Tibial nerve (tissue), 4 donors: ENCODE results near the gene RGS16. TPM values are rescaled to one million over a fixed set of nuclear protein-coding genes. Genes with fewer than 3 reads are reported as not detected.

Experiments used
- DNase-seq, 2 donors: peaks; one replicate each; pipeline ENCODE4 v3.0.0-alpha.2; 2019; ENCODE audit warnings: low spot score in 2 of 2
- H3K27ac ChIP-seq, 4 donors: fragments of 200-600 bp; sonication (generic) in 3 of 4; one replicate each; pipeline ENCODE4 v1.5.1; 2017 to 2019; ENCODE audit warnings: mild to moderate bottlenecking in 1 of 4
- H3K27me3 ChIP-seq, 2 donors: fragments of 200-600 bp; sonication (generic) in 1 of 2; one replicate each; pipeline versions ENCODE4 v1.5.1 to v1.6.0; 2017 to 2019
- H3K36me3 ChIP-seq, 3 donors: fragments of 200-600 bp; sonication (generic); one replicate each; pipeline ENCODE4 v1.5.1; 2018 to 2019
- H3K4me1 ChIP-seq, 4 donors: fragments of 200-600 bp; sonication (generic) in 3 of 4; one replicate each; pipeline ENCODE4 v1.5.1; 2017 to 2019
- H3K4me3 ChIP-seq, 4 donors: fragments of 200-600 bp; sonication (generic) in 3 of 4; one replicate each; pipeline ENCODE4 v1.5.1; 2017 to 2019; ENCODE audit warnings: mild to moderate bottlenecking in 1 of 4, moderate library complexity in 1 of 4
- H3K9me3 ChIP-seq, 4 donors: fragments of 200-600 bp; sonication (generic) in 3 of 4; one replicate each; pipeline ENCODE4 v1.5.1; 2017 to 2019
- EP300 ChIP-seq, 2 donors: sonication (generic); formaldehyde crosslinking; IDR thresholded peaks; one replicate each; pipeline ENCODE4 v1.6.1; 2017; ENCODE audit warnings: antibody characterized with exemption in 2 of 2, mild to moderate bottlenecking in 1 of 2
- POLR2A ChIP-seq, 2 donors: fragments of 450-650 bp; IDR thresholded peaks; one replicate each; pipeline ENCODE4 v1.6.1; 2017; ENCODE audit warnings: antibody characterized with exemption in 2 of 2, mild to moderate bottlenecking in 2 of 2, moderate library complexity in 2 of 2
- WGBS, 2 donors: methylation state at CpG; one replicate each; pipeline ENCODE4 v1.1.5; 2018; 5-methylcytosine and 5-hydroxymethylcytosine counted together
- total RNA-seq, 4 donors: library from RNA; depleted of rRNA; stranded (reverse); fragments of >200 nt; gene quantifications; one replicate each; pipeline ENCODE4 v1.1.0, GENCODE V29; 2016
- TF ChIP-seq, protein P1 (sequence below), 5 experiments: fragments of 200-600 bp in 3 of 5; fragments of 450-650 bp in 2 of 5; sonication (generic) in 3 of 5; IDR thresholded peaks; one replicate each; pipeline ENCODE4 v1.5.1; 2016 to 2019; ENCODE audit warnings: antibody characterized with exemption in 5 of 5, mild to moderate bottlenecking in 3 of 5, moderate library complexity in 2 of 5

Gene RGS16
- total RNA-seq, 4 donors from 2014 or later, result 0.78 to 2.1 (median 1.2) TPM

DNA sequence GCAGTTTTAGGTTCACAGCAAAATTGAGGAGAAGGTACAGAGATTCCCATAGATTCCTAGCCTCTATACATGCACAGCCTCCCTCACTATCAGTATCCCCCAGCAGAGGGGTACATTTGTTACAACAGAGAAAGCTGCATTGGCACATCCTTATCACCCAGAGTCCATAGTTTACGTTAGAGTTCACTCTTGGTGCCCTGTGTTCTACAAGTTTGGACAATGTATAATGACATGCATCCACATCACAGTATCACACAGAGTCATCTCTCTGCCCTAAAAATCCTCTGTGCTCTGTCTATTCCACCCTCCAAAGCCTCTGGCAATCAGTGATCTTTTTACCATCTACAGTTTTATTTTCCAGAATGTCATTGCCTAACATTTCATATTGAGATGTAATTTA, 22.3 kb upstream of the RGS16 start:
- H3K4me3 ChIP-seq, result no peak overlapping the region
- no peaks in the 10 kb centered on the region for H3K9me3 ChIP-seq
- H3K36me3 ChIP-seq, result no peaks in the 10 kb centered on the region
- H3K27me3 ChIP-seq, result no peaks in the 10 kb centered on the region
- DNase-seq, result no peak
- H3K4me1 ChIP-seq, result peaks cover 0 to 26% (median 3%) of the 10 kb centered on the region in 4 donors
- TF ChIP-seq EP300 (IDR thresholded peaks at IDR 0.05), result no peak
- no peak for TF ChIP-seq POLR2A (IDR thresholded peaks at IDR 0.05)
- TF ChIP-seq, protein P1, sequence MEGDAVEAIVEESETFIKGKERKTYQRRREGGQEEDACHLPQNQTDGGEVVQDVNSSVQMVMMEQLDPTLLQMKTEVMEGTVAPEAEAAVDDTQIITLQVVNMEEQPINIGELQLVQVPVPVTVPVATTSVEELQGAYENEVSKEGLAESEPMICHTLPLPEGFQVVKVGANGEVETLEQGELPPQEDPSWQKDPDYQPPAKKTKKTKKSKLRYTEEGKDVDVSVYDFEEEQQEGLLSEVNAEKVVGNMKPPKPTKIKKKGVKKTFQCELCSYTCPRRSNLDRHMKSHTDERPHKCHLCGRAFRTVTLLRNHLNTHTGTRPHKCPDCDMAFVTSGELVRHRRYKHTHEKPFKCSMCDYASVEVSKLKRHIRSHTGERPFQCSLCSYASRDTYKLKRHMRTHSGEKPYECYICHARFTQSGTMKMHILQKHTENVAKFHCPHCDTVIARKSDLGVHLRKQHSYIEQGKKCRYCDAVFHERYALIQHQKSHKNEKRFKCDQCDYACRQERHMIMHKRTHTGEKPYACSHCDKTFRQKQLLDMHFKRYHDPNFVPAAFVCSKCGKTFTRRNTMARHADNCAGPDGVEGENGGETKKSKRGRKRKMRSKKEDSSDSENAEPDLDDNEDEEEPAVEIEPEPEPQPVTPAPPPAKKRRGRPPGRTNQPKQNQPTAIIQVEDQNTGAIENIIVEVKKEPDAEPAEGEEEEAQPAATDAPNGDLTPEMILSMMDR (IDR thresholded peaks at IDR 0.05), result no peak
- H3K27ac ChIP-seq, result no peak overlapping the region
- 77 to 86% methylated on average over 1 of the region's 1 CpG for WGBS, 2 donors

DNA sequence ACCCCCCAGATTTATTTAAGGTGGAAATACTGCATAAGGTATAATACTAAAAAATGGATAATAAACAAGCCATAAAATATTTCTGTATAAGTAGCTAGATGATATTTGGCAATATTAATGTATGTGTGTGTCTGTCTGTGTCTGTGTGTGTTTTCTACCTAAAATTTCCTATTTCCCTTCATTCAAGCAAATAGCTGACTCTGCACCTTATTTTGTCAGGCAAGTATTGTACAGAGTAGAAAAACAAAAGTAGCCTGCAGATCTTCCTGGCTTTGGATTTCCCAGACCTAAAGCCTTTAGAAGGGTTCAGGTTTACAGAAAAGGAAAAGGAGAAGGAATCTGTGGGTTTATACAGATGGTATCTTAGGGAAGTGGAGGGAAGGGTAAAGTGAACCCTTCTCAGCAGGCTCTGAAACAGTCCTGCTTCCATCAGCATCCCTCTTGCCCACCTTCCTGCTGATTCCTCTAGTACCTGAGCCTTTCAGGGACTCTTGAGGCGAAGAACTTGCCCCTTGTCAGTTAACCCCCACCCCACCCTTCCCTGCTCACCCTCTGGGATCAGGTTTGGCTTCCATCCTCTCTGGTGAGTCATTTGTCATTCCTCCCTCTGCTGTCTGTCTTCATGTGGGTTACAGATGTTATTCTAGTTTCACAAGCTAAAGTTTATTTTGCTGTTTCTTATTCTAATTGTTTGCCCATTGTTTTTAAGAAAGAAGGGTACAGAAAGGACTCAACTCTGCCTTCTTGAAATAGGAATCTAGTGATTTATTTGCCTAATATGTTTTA, 21.7 kb upstream of the RGS16 start:
- Histone ChIP-seq H3K9me3 (no peaks in the 10 kb centered on the region), H3K4me1 (peaks cover 0 to 26% (median 3%) of the 10 kb centered on the region in 4 donors), H3K36me3 (no peaks in the 10 kb centered on the region), H3K27ac (no peak overlapping the region), H3K4me3 (no peak overlapping the region), H3K27me3 (no peaks in the 10 kb centered on the region)
- TF ChIP-seq, protein P1 (IDR thresholded peaks at IDR 0.05), result no peak
- no peak for TF ChIP-seq POLR2A (IDR thresholded peaks at IDR 0.05)
- TF ChIP-seq EP300 (IDR thresholded peaks at IDR 0.05), result no peak
- no peak for DNase-seq
- 35 to 64% methylated on average over 1 of the region's 1 CpG for WGBS, 2 donors

DNA sequence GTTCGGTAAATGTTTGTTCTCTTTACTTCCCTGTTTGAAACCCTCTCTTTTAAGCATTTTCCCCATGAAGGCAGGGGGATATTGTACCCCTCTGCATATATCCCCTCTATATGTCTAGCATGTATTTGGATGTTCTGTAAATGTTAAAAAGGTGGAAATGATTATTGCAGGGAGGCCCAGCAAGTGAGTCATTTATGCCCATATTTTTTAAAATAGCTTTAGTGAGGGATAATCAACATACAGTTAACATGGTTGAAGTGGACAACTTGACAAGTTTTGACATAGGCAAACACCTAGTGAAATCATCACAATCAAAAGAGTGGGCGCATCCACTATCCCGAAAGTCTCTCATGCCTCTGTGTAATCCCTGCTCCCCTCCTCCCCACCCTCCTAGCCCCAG, 20.8 kb upstream of the RGS16 start:
- no peak overlapping the region for H3K4me3 ChIP-seq
- no peaks in the 10 kb centered on the region for H3K36me3 ChIP-seq
- WGBS, 2 donors, result 82% methylated on average over 3 of the region's 3 CpGs
- no peaks in the 10 kb centered on the region for H3K27me3 ChIP-seq
- no peaks in the 10 kb centered on the region for H3K9me3 ChIP-seq
- TF ChIP-seq, protein P1 (IDR thresholded peaks at IDR 0.05), result no peak
- H3K27ac ChIP-seq, result no peak overlapping the region
- H3K4me1 ChIP-seq, result peaks cover 0 to 26% (median 3%) of the 10 kb centered on the region in 4 donors
- DNase-seq, result no peak

DNA sequence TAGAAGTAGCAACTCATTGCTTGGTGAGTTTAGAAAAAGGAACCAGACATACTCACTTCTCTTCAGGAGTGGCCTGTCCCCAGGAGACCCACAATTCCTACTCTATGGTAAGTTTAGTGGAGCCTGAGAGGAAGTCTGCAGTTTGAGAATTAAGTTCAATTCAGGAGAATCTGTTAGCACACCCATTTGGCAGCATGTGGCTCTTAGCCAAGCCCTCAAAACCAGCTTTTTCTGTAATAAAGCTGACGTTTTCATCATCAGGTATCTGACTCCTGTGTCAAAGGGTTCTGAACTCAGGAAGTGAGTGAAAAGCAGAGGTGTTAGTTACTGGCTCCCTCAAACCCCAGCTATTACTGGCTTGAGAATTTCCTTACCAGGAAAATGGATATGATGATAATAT, 20.4 kb upstream of the RGS16 start:
- H3K27me3 ChIP-seq, result no peaks in the 10 kb centered on the region
- TF ChIP-seq POLR2A (IDR thresholded peaks at IDR 0.05), result no peak
- TF ChIP-seq EP300 (IDR thresholded peaks at IDR 0.05), result no peak
- TF ChIP-seq, protein P1 (IDR thresholded peaks at IDR 0.05), result no peak
- peaks cover 0 to 26% (median 3%) of the 10 kb centered on the region in 4 donors for H3K4me1 ChIP-seq
- 28 to 30% methylated on average over 1 of the region's 1 CpG for WGBS, 2 donors
- no peaks in the 10 kb centered on the region for H3K36me3 ChIP-seq
- no peak overlapping the region for H3K4me3 ChIP-seq
- DNase-seq, result no peak
- no peaks in the 10 kb centered on the region for H3K9me3 ChIP-seq
- no peak overlapping the region for H3K27ac ChIP-seq

DNA sequence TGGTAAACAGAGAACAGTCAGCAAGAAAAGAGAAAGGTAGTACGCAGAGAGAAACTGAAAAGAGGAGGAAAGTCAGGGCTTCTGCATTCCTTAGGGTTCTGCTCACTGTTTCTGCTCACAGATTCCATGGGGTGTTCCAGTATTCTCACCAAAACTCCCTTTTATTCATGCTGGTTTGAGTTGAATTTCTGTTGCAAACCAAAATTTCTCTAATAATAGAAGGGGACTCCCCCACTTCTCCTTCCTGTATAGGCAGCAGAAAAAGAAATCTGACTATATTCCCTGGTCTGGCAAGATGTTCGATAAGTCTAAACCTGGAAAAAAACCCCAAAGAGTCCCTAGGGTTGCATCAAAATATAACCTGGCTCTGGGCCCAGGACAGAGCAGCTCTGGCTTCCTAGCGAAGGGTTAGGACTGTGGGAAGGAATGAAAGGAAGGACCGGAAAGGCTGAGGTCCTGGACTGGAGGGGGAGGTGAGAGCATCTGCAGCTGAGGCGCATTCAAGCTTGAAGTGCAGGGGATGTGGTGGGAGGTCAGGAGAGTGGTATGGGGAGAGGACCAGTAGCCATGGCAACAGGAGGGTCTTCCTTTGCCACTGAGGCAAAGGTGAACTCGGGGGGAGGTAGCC, 18.8 kb upstream of the RGS16 start:
- H3K4me3 ChIP-seq, result no peak overlapping the region
- H3K36me3 ChIP-seq, result no peaks in the 10 kb centered on the region
- WGBS, 2 donors, result 43 to 49% methylated on average over 6 of the region's 6 CpGs
- no peak for DNase-seq
- no peak for TF ChIP-seq EP300 (IDR thresholded peaks at IDR 0.05)
- TF ChIP-seq POLR2A (IDR thresholded peaks at IDR 0.05), result no peak
- TF ChIP-seq, protein P1 (IDR thresholded peaks at IDR 0.05), result no peak
- H3K27ac ChIP-seq, result peak overlapping the region in 2 of 4 donors; percentile 11 to 34
- no peaks in the 10 kb centered on the region for H3K27me3 ChIP-seq
- H3K9me3 ChIP-seq, result no peaks in the 10 kb centered on the region
- peaks cover 0 to 28% (median 3%) of the 10 kb centered on the region in 4 donors for H3K4me1 ChIP-seq
